Measurements from ENCODE around the gene FFAR2.
"Not testable (repeated sequence)": the region's sequence is repeated elsewhere in the genome, so short reads cannot be mapped to it uniquely, and the experiment has no call there.

Gene FFAR2

GRCh38 chr19:35447606-35448469 lies at the start of gene FFAR2:
TSS of gene FFAR2 (plus strand) at chr19:35448257. CDS start at chr19:35449715, 1,458 bp downstream.
- TF ChIP-seq, protein P1, sequence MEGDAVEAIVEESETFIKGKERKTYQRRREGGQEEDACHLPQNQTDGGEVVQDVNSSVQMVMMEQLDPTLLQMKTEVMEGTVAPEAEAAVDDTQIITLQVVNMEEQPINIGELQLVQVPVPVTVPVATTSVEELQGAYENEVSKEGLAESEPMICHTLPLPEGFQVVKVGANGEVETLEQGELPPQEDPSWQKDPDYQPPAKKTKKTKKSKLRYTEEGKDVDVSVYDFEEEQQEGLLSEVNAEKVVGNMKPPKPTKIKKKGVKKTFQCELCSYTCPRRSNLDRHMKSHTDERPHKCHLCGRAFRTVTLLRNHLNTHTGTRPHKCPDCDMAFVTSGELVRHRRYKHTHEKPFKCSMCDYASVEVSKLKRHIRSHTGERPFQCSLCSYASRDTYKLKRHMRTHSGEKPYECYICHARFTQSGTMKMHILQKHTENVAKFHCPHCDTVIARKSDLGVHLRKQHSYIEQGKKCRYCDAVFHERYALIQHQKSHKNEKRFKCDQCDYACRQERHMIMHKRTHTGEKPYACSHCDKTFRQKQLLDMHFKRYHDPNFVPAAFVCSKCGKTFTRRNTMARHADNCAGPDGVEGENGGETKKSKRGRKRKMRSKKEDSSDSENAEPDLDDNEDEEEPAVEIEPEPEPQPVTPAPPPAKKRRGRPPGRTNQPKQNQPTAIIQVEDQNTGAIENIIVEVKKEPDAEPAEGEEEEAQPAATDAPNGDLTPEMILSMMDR (IDR thresholded peaks at IDR 0.05; ENCODE audit: control insufficient read depth, insufficient read depth, low read depth, low read length, missing control alignments): no peak
- DNase-seq (ENCODE audit: low read depth): no peak
- no peak within 1 kb of the TSS for H3K4me3 ChIP-seq (ENCODE audit: control insufficient read depth, low read depth, low read length)

GRCh38 chr19:35398570-35398969 lies 49.5 kb upstream of the FFAR2 start:
- no peak overlapping the region for H3K4me3 ChIP-seq (ENCODE audit: control insufficient read depth, low read depth, low read length)
- TF ChIP-seq, protein P1 (IDR thresholded peaks at IDR 0.05; ENCODE audit: control insufficient read depth, insufficient read depth, low read depth, low read length, missing control alignments): no peak
- no peak for DNase-seq (ENCODE audit: low read depth)

GRCh38 chr19:35399231-35399630 lies 48.8 kb upstream of the FFAR2 start:
- DNase-seq (ENCODE audit: low read depth): no peak
- no peak overlapping the region for H3K4me3 ChIP-seq (ENCODE audit: control insufficient read depth, low read depth, low read length)
- TF ChIP-seq, protein P1 (IDR thresholded peaks at IDR 0.05; ENCODE audit: control insufficient read depth, insufficient read depth, low read depth, low read length, missing control alignments): no peak

DNA sequence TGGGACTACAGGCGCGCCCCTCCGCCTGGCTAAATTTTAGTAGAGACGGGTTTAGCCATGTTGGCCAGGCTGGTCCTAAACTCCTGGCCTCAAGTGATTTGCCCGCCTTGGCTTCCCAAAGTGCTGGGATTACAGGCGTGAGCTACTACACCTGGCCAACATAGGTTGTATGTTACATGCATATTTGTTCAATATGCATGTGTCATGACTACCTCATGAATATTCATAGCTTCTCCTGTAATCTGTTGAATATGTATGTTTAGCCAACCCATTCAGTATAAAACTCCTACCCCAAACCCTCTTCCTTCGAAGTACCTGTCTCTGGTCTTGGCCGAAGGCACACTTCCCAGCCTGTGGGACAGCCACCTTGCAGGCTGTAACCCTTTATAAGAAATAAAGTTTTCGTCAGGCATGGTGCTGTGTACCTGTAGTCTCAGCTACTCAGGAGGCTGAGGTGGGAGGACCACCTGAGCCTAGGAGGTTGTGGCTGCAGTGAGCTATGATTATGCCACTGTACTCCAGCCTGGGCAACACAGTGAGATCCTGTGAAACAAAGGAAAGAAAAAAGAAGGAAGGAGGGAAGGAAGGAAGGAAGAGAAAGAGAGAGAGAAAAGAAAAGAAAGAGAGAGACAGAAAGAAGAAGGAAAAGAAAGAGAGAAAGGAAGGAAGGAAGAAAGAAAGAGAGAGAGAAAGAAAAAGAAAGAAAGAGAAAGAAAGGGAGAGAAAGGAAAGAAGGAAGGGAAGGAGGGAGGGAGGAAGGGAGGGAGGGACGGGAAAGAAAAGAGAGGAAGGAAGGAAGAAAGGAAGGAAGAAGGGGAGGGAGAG lies 47.9 kb upstream of the FFAR2 start:
- no peak overlapping the region for H3K4me3 ChIP-seq (ENCODE audit: control insufficient read depth, low read depth, low read length)
- TF ChIP-seq, protein P1 (IDR thresholded peaks at IDR 0.05; ENCODE audit: control insufficient read depth, insufficient read depth, low read depth, low read length, missing control alignments): no peak
- DNase-seq (ENCODE audit: low read depth): no peak

- no peak overlapping the region for H3K4me3 ChIP-seq (ENCODE audit: control insufficient read depth, low read depth, low read length)
- TF ChIP-seq, protein P1 (IDR thresholded peaks at IDR 0.05; ENCODE audit: control insufficient read depth, insufficient read depth, low read depth, low read length, missing control alignments): no peak
- no peak for DNase-seq (ENCODE audit: low read depth)
Measured at GRCh38 chr19:35400773-35401100, 47.3 kb upstream of the FFAR2 start.

- H3K4me3 ChIP-seq (ENCODE audit: control insufficient read depth, low read depth, low read length); DNase-seq (ENCODE audit: low read depth): not testable (repeated sequence)
Measured at GRCh38 chr19:35401416-35401815, 46.6 kb upstream of the FFAR2 start.

All from AG09309 (cell line).